GM23248 (cell line): ENCODE data around the gene TNK1. TPM values are rescaled to one million over a fixed set of nuclear protein-coding genes. Genes with fewer than 3 reads are reported as not detected.

Experiments used
- DNase-seq: peaks from one replicate; pipeline ENCODE4 v3.0.0-alpha.2; 2015
- H2AFZ ChIP-seq: fragments of 200-600 bp; sonication (generic); 2 replicates; pipeline ENCODE4 v1.6.1; 2016; ENCODE audit warnings: antibody characterized with exemption
- H3F3A ChIP-seq: fragments of 200-600 bp; sonication (generic); 2 replicates; pipeline ENCODE4 v1.6.1; 2016; ENCODE audit warnings: mild to moderate bottlenecking, antibody characterized with exemption, mixed run types; ENCODE audit not compliant: insufficient read depth
- H3K27ac ChIP-seq: fragments of 200-600 bp; sonication (generic); 2 replicates; pipeline ENCODE4 v1.5.1; 2016; ENCODE audit warnings: mild to moderate bottlenecking
- H3K27me3 ChIP-seq: fragments of 200-600 bp; sonication (generic); replicated peaks from 2 replicates; pipeline ENCODE4 v1.6.1; 2016; ENCODE audit warnings: mild to moderate bottlenecking; ENCODE audit not compliant: insufficient read depth
- H3K36me3 ChIP-seq: fragments of 200-600 bp; sonication (generic); 2 replicates; pipeline ENCODE4 v1.6.1; 2016; ENCODE audit warnings: low read depth, mild to moderate bottlenecking
- H3K4me1 ChIP-seq: fragments of 200-600 bp; sonication (generic); 2 replicates; pipeline ENCODE4 v1.6.1; 2016; ENCODE audit warnings: mild to moderate bottlenecking; ENCODE audit not compliant: insufficient read depth
- H3K4me2 ChIP-seq: fragments of 200-600 bp; sonication (generic); one replicate; pipeline ENCODE4 v1.6.1; 2016; ENCODE audit warnings: mild to moderate bottlenecking; ENCODE audit not compliant: unreplicated experiment
- H3K4me3 ChIP-seq: fragments of 200-600 bp; sonication (generic); 2 replicates; pipeline ENCODE4 v1.5.1; 2016; ENCODE audit warnings: mild to moderate bottlenecking
- H3K79me2 ChIP-seq: fragments of 200-600 bp; sonication (generic); 2 replicates; pipeline ENCODE4 v1.6.1; 2016; ENCODE audit warnings: mild to moderate bottlenecking; ENCODE audit not compliant: insufficient read depth
- H3K9ac ChIP-seq: fragments of 200-600 bp; sonication (generic); 2 replicates; pipeline ENCODE4 v1.6.1; 2016; ENCODE audit warnings: mild to moderate bottlenecking
- H3K9me2 ChIP-seq: fragments of 200-600 bp; sonication (generic); 2 replicates; pipeline ENCODE4 v1.6.1; 2016; ENCODE audit warnings: mixed run types, mild to moderate bottlenecking, moderate library complexity; ENCODE audit not compliant: insufficient read depth
- H3K9me3 ChIP-seq: fragments of 200-600 bp; sonication (generic); one replicate; pipeline ENCODE4 v1.6.1; 2017; ENCODE audit warnings: low read depth
- H4K20me1 ChIP-seq: fragments of 200-600 bp; sonication (generic); 2 replicates; pipeline ENCODE4 v1.6.0; 2016; ENCODE audit not compliant: insufficient read depth
- EZH2 ChIP-seq: fragments of 200-600 bp; sonication (generic); IDR thresholded peaks from 2 replicates; pipeline ENCODE4 v1.6.1; 2018; ENCODE audit warnings: antibody characterized with exemption, mild to moderate bottlenecking; ENCODE audit not compliant: insufficient read depth, poor library complexity, severe bottlenecking
- EZH2phosphoT487 ChIP-seq: fragments of 200-600 bp; sonication (generic); IDR thresholded peaks from 2 replicates; pipeline ENCODE4 v1.6.1; 2018; ENCODE audit warnings: antibody characterized with exemption, moderate library complexity, mild to moderate bottlenecking, low read depth; ENCODE audit not compliant: insufficient read depth
- WGBS, 2 experiments: methylation state at CpG; one replicate each; pipeline ENCODE4 v1.1.6; 2015 to 2017; ENCODE audit warnings: low lambda C conversion rate in 2 of 2, low coverage in 1 of 2; ENCODE audit errors: missing lambda C conversion rate in 2 of 2; 5-methylcytosine and 5-hydroxymethylcytosine counted together
- in situ Hi-C: fragments of 300-500 bp; cut with MboI; formaldehyde crosslinking; loops from 2 replicates; pipeline ENCODE4 v1.15.0; 2020
- polyA plus RNA-seq: library from polyadenylated mRNA; unstranded; fragments of >200 nt; fragmentation: Nextera tagmentation; extraction: Ambion mirVana; gene quantifications from 2 replicates; pipeline ENCODE4 v1.2.1, GENCODE V29; 2016
- total RNA-seq: library from RNA; depleted of rRNA; stranded (reverse); fragments of >200 nt; shearing (Covaris generic); gene quantifications from 2 replicates; pipeline ENCODE4 v1.2.3, GENCODE V29; 2014

Gene TNK1
- total and polyA plus RNA-seq, 2 experiments from 2014 or later, result 0.43 to 1.2 TPM

- Histone ChIP-seq H3K27ac (peak overlapping the region; percentile 33; the same call in 1 of the 2 replicates), H3K9me3 (no peaks in the 10 kb centered on the region), H3K4me3 (no peak overlapping the region), H3K9ac (peak overlapping the region; percentile 25; the same call in 1 of the 2 replicates), H3K36me3 (no peaks in the 10 kb centered on the region), H3K79me2 (no peaks in the 10 kb centered on the region), H3K4me2 (peak overlapping the region; percentile 21), H4K20me1 (no peaks in the 10 kb centered on the region), H3K9me2 (no peaks in the 10 kb centered on the region), H3K27me3 (no peaks in the 10 kb centered on the region), H3F3A (peaks cover 12% of the 10 kb centered on the region), H3K4me1 (peaks cover 16% of the 10 kb centered on the region), H2AFZ (no peak overlapping the region)
- WGBS, 2 experiments, result 63 to 66% methylated on average over 6 of the region's 6 CpGs
- in situ Hi-C loops, result no loop called here
- TF ChIP-seq EZH2phosphoT487, result no peak
- no peak for TF ChIP-seq EZH2
- peak; percentile 84 for DNase-seq
Measured at GRCh38 chr17:7413346-7413985, 32.6 kb downstream of the TNK1 start.

GRCh38 chr17:7414837-7415236 is 33.9 kb downstream of the TNK1 start:
- no peaks in the 10 kb centered on the region for H3K27me3 ChIP-seq
- peaks cover 12% of the 10 kb centered on the region for H3F3A ChIP-seq
- no peak overlapping the region for H3K9ac ChIP-seq
- H4K20me1 ChIP-seq, result no peaks in the 10 kb centered on the region
- no peaks in the 10 kb centered on the region for H3K79me2 ChIP-seq
- H3K9me2 ChIP-seq, result no peaks in the 10 kb centered on the region
- H3K9me3 ChIP-seq, result no peaks in the 10 kb centered on the region
- TF ChIP-seq EZH2 (no peak), EZH2phosphoT487 (no peak)
- no peak overlapping the region for H2AFZ ChIP-seq
- H3K4me1 ChIP-seq, result peaks cover 16% of the 10 kb centered on the region
- H3K36me3 ChIP-seq, result no peaks in the 10 kb centered on the region
- no peak overlapping the region for H3K27ac ChIP-seq
- H3K4me3 ChIP-seq, result no peak overlapping the region
- no peak for DNase-seq
- in situ Hi-C loops, result no loop called here
- whole genome bisulfite sequencing, 2 experiments, result 85 to 86% methylated on average over 14 of the region's 14 CpGs
- no peak overlapping the region for H3K4me2 ChIP-seq

GRCh38 chr17:7415784-7416183 is 34.9 kb downstream of the TNK1 start:
- H3K79me2 ChIP-seq, result no peaks in the 10 kb centered on the region
- in situ Hi-C loops, result no loop called here
- H3K4me1 ChIP-seq, result peaks cover 16% of the 10 kb centered on the region
- no peak overlapping the region for H2AFZ ChIP-seq
- no peaks in the 10 kb centered on the region for H3K9me3 ChIP-seq
- H3K27ac ChIP-seq, result no peak overlapping the region
- H3K4me2 ChIP-seq, result no peak overlapping the region
- no peaks in the 10 kb centered on the region for H3K27me3 ChIP-seq
- WGBS, 2 experiments, result 83 to 84% methylated on average over 23 of the region's 23 CpGs
- no peak overlapping the region for H3K9ac ChIP-seq
- H3F3A ChIP-seq, result peaks cover 12% of the 10 kb centered on the region
- no peak overlapping the region for H3K4me3 ChIP-seq
- H4K20me1 ChIP-seq, result no peaks in the 10 kb centered on the region
- H3K9me2 ChIP-seq, result no peaks in the 10 kb centered on the region
- no peak for TF ChIP-seq EZH2phosphoT487
- no peak for TF ChIP-seq EZH2
- DNase-seq, result no peak
- no peaks in the 10 kb centered on the region for H3K36me3 ChIP-seq

GRCh38 chr17:7416323-7416722 is 35.4 kb downstream of the TNK1 start:
- WGBS, 2 experiments, result 70 to 73% methylated on average over 6 of the region's 6 CpGs
- Histone ChIP-seq H4K20me1 (no peaks in the 10 kb centered on the region), H3K4me3 (no peak overlapping the region), H3K9ac (no peak overlapping the region), H3F3A (peaks cover 12% of the 10 kb centered on the region), H3K9me3 (no peaks in the 10 kb centered on the region), H3K79me2 (no peaks in the 10 kb centered on the region), H3K4me1 (peaks cover 16% of the 10 kb centered on the region), H3K27ac (no peak overlapping the region), H3K27me3 (no peaks in the 10 kb centered on the region), H3K36me3 (no peaks in the 10 kb centered on the region), H3K4me2 (no peak overlapping the region), H3K9me2 (no peaks in the 10 kb centered on the region), H2AFZ (no peak overlapping the region)
- DNase-seq, result no peak
- TF ChIP-seq EZH2phosphoT487 (no peak), EZH2 (no peak)
- in situ Hi-C loops, result no loop called here
